Mesothelial cell of epicardium (in vitro differentiated cells): ENCODE data around the gene FMNL2. TPM values are rescaled to one million over a fixed set of nuclear protein-coding genes. Genes with fewer than 3 reads are reported as not detected.

Source experiments
- DNase-seq, 2 experiments: peaks; one replicate each; pipeline ENCODE4 v3.0.0; 2021; ENCODE audit warnings: low spot score in 2 of 2; ENCODE audit not compliant: unreplicated experiment in 2 of 2
- H3K27ac Mint-ChIP-seq: 2 replicates; pipeline ENCODE4 v1.8.0; 2021; ENCODE audit warnings: mixed read lengths
- H3K27me3 Mint-ChIP-seq: 2 replicates; pipeline ENCODE4 v1.8.0; 2021; ENCODE audit warnings: low read depth, mixed read lengths
- H3K36me3 Mint-ChIP-seq: 2 replicates; pipeline ENCODE4 v1.8.0; 2021; ENCODE audit warnings: mixed read lengths
- H3K4me1 Mint-ChIP-seq: 2 replicates; pipeline ENCODE4 v1.8.0; 2021; ENCODE audit warnings: mixed read lengths
- H3K4me3 Mint-ChIP-seq: 2 replicates; pipeline ENCODE4 v1.8.0; 2021; ENCODE audit warnings: mild to moderate bottlenecking, moderate library complexity, mixed read lengths
- H3K9me3 Mint-ChIP-seq: 2 replicates; pipeline ENCODE4 v1.8.0; 2021; ENCODE audit warnings: mixed read lengths
- CTCF ChIP-seq: fragments of 200-600 bp; sonication (generic); IDR thresholded peaks from one replicate; pipeline ENCODE4 v1.5.0; 2021; ENCODE audit warnings: antibody characterized with exemption; ENCODE audit not compliant: unreplicated experiment
- total RNA-seq: library from RNA; stranded (reverse); gene quantifications from 3 replicates; pipeline ENCODE4 v1.2.1, GENCODE V29; 2021

The FMNL2 gene
- total RNA-seq, 1 donor from 2014 or later = 52.6 TPM

- Mint-ChIP-seq H3K27me3 (no peaks in the 10 kb centered on the region), H3K9me3 (no peaks in the 10 kb centered on the region), H3K4me1 (peaks cover 12% of the 10 kb centered on the region)
Measured at GRCh38 chr2:152649997-152650396, 315.0 kb downstream of the FMNL2 start.

GRCh38 chr2:152650768-152651371 lies 315.9 kb downstream of the FMNL2 start:
- no peaks in the 10 kb centered on the region for H3K36me3 Mint-ChIP-seq
- H3K27me3 Mint-ChIP-seq = no peaks in the 10 kb centered on the region
- H3K9me3 Mint-ChIP-seq = no peaks in the 10 kb centered on the region

More at GRCh38 chr2:152649997-152650396, 315.0 kb downstream of the FMNL2 start:
- no peak overlapping the region for H3K4me3 Mint-ChIP-seq
- no peak for DNase-seq
- H3K36me3 Mint-ChIP-seq = peaks cover 6% of the 10 kb centered on the region
- H3K27ac Mint-ChIP-seq = no peak overlapping the region
- no peak for TF ChIP-seq CTCF

GRCh38 chr2:152651834-152652233 lies 316.9 kb downstream of the FMNL2 start:
- peaks cover 1% of the 10 kb centered on the region for H3K36me3 Mint-ChIP-seq
- H3K27ac Mint-ChIP-seq = peak overlapping the region; percentile 21
- DNase-seq = no peak
- H3K4me3 Mint-ChIP-seq = no peak overlapping the region
- peaks cover 6% of the 10 kb centered on the region for H3K4me1 Mint-ChIP-seq
- no peaks in the 10 kb centered on the region for H3K27me3 Mint-ChIP-seq
- no peaks in the 10 kb centered on the region for H3K9me3 Mint-ChIP-seq
- TF ChIP-seq CTCF = no peak

More at GRCh38 chr2:152650768-152651371, 315.9 kb downstream of the FMNL2 start:
- Mint-ChIP-seq H3K4me1 (peaks cover 12% of the 10 kb centered on the region), H3K27ac (no peak overlapping the region), H3K4me3 (no peak overlapping the region)
- TF ChIP-seq CTCF = no peak
- no peak for DNase-seq

GRCh38 chr2:152655880-152656279 lies 320.9 kb downstream of the FMNL2 start:
- Mint-ChIP-seq H3K4me1 (no peaks in the 10 kb centered on the region), H3K36me3 (peaks cover 18% of the 10 kb centered on the region)
- TF ChIP-seq CTCF = no peak

GRCh38 chr2:152657043-152657442 lies 322.1 kb downstream of the FMNL2 start:
- no peak for TF ChIP-seq CTCF
- Mint-ChIP-seq H3K9me3 (no peaks in the 10 kb centered on the region), H3K27ac (no peak overlapping the region), H3K4me1 (no peaks in the 10 kb centered on the region), H3K36me3 (peaks cover 20% of the 10 kb centered on the region), H3K27me3 (no peaks in the 10 kb centered on the region), H3K4me3 (no peak overlapping the region)
- DNase-seq = no peak

More at GRCh38 chr2:152655880-152656279, 320.9 kb downstream of the FMNL2 start:
- Mint-ChIP-seq H3K27ac (no peak overlapping the region), H3K4me3 (no peak overlapping the region), H3K27me3 (no peaks in the 10 kb centered on the region), H3K9me3 (no peaks in the 10 kb centered on the region)
- DNase-seq = no peak
